A549 (cell line): Measurements from ENCODE around the gene PADI4.

ENCODE experiments used
- EP300 ChIP-seq, 2 experiments: fragments of >200 bp; sonication (Bioruptor Twin); formaldehyde crosslinking; IDR thresholded peaks; 2 replicates in 1 of 2; 3 replicates in 1 of 2; pipeline ENCODE4 v1.6.1; 2016 to 2017
- MYC ChIP-seq: IDR thresholded peaks from 2 replicates; pipeline ENCODE4 v1.6.1; 2012; ENCODE audit warnings: mild to moderate bottlenecking, inconsistent platforms, low read length, improper control_type of control experiment, borderline replicate concordance
- POLR2A ChIP-seq: IDR thresholded peaks from 2 replicates; pipeline ENCODE4 v1.6.1; 2012; ENCODE audit warnings: mild to moderate bottlenecking, low read length
- RAD21 ChIP-seq, 2 experiments: fragments of >200 bp in 1 of 2; sonication (Bioruptor Twin) in 1 of 2; formaldehyde crosslinking in 1 of 2; IDR thresholded peaks in 1 of 2; conservative IDR thresholded peaks in 1 of 2; 2 replicates in 1 of 2; 3 replicates in 1 of 2; pipeline ENCODE4 v1.6.1; 2012 to 2018; ENCODE audit warnings: inconsistent platforms in 1 of 2
- SMC3 ChIP-seq: fragments of >200 bp; sonication (Bioruptor Twin); formaldehyde crosslinking; IDR thresholded peaks from 3 replicates; pipeline ENCODE4 v1.6.1; 2018; ENCODE audit warnings: inconsistent platforms
- TF ChIP-seq, protein P1 (sequence below): fragments of 200-600 bp; sonication (generic); IDR thresholded peaks from 2 replicates; pipeline ENCODE4 v1.6.1; 2016; ENCODE audit warnings: antibody characterized with exemption, mild to moderate bottlenecking, moderate library complexity
- TF ChIP-seq, protein P2 (sequence below): fragments of >200 bp; sonication (Bioruptor Twin); formaldehyde crosslinking; IDR thresholded peaks from 3 replicates; pipeline ENCODE4 v1.5.1; 2016
- TF ChIP-seq, protein P3 (sequence below): IDR thresholded peaks from 2 replicates; pipeline ENCODE4 v1.6.1; 2012
- TF ChIP-seq, protein P4 (sequence below): fragments of 450-650 bp; IDR thresholded peaks from 2 replicates; pipeline ENCODE4 v1.6.1; 2014; ENCODE audit warnings: antibody characterized with exemption

DNA sequence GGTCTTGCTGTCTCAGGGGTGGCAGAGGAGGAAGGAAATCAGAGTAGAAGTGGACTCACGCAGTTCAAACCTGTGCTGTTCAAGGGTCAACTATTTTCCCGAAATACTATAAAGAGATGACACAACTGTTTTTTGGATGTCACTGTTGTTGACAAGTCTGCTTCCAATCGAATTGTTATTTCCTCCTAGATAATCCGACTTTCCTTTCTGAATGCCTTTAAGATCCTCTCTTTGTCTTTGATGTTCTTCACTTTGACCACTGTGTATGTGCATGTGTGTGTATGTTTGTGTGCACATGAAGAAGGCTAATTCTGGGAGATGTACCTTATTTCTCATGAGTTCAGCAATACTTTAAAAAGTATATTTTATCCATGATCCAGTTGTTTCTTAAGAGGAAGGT lies 21.6 kb downstream of the PADI4 start:
- TF ChIP-seq MYC (no peak), POLR2A (no peak), RAD21 (conservative IDR thresholded peaks at IDR 0.05 in 1 of 2, IDR thresholded peaks at IDR 0.05 in 1 of 2) (no peak), EP300 (IDR thresholded peaks at IDR 0.05) (no peak), SMC3 (no peak)
- TF ChIP-seq, protein P1, sequence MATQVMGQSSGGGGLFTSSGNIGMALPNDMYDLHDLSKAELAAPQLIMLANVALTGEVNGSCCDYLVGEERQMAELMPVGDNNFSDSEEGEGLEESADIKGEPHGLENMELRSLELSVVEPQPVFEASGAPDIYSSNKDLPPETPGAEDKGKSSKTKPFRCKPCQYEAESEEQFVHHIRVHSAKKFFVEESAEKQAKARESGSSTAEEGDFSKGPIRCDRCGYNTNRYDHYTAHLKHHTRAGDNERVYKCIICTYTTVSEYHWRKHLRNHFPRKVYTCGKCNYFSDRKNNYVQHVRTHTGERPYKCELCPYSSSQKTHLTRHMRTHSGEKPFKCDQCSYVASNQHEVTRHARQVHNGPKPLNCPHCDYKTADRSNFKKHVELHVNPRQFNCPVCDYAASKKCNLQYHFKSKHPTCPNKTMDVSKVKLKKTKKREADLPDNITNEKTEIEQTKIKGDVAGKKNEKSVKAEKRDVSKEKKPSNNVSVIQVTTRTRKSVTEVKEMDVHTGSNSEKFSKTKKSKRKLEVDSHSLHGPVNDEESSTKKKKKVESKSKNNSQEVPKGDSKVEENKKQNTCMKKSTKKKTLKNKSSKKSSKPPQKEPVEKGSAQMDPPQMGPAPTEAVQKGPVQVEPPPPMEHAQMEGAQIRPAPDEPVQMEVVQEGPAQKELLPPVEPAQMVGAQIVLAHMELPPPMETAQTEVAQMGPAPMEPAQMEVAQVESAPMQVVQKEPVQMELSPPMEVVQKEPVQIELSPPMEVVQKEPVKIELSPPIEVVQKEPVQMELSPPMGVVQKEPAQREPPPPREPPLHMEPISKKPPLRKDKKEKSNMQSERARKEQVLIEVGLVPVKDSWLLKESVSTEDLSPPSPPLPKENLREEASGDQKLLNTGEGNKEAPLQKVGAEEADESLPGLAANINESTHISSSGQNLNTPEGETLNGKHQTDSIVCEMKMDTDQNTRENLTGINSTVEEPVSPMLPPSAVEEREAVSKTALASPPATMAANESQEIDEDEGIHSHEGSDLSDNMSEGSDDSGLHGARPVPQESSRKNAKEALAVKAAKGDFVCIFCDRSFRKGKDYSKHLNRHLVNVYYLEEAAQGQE: no peak
- TF ChIP-seq, protein P2, sequence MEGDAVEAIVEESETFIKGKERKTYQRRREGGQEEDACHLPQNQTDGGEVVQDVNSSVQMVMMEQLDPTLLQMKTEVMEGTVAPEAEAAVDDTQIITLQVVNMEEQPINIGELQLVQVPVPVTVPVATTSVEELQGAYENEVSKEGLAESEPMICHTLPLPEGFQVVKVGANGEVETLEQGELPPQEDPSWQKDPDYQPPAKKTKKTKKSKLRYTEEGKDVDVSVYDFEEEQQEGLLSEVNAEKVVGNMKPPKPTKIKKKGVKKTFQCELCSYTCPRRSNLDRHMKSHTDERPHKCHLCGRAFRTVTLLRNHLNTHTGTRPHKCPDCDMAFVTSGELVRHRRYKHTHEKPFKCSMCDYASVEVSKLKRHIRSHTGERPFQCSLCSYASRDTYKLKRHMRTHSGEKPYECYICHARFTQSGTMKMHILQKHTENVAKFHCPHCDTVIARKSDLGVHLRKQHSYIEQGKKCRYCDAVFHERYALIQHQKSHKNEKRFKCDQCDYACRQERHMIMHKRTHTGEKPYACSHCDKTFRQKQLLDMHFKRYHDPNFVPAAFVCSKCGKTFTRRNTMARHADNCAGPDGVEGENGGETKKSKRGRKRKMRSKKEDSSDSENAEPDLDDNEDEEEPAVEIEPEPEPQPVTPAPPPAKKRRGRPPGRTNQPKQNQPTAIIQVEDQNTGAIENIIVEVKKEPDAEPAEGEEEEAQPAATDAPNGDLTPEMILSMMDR: no peak
- TF ChIP-seq, protein P3, sequence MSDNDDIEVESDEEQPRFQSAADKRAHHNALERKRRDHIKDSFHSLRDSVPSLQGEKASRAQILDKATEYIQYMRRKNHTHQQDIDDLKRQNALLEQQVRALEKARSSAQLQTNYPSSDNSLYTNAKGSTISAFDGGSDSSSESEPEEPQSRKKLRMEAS: no peak
- TF ChIP-seq, protein P4, sequence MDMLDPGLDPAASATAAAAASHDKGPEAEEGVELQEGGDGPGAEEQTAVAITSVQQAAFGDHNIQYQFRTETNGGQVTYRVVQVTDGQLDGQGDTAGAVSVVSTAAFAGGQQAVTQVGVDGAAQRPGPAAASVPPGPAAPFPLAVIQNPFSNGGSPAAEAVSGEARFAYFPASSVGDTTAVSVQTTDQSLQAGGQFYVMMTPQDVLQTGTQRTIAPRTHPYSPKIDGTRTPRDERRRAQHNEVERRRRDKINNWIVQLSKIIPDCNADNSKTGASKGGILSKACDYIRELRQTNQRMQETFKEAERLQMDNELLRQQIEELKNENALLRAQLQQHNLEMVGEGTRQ: no peak
